NCI-H1694 (cell line): ENCODE results near the gene SDK2.

Experiments used
- DNase-seq: peaks from one replicate; lab custom pipeline; 2025; lab: John Stamatoyannopoulos, UW

SDK2 gene

DNA sequence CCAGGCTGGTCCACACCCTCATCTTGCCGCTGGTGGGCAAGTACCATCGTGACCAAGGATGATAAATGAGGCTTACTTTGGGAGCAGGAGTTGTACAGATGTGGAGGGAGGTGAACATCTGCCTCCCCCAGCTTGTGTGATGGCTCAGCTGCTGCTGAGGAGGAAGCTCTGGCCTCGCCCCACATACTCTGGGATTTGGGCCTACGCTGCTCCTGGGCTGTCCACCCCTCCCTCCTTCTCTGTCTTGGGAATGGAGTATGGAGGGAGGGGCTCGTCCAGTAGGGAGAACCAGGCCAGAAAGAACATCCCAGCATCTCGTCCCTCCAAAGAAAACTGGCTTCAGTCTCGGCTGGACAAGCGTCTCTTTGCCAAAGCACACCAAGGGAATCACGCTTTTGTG is 197.6 kb downstream of the SDK2 start:
- DNase-seq = no peak

DNA sequence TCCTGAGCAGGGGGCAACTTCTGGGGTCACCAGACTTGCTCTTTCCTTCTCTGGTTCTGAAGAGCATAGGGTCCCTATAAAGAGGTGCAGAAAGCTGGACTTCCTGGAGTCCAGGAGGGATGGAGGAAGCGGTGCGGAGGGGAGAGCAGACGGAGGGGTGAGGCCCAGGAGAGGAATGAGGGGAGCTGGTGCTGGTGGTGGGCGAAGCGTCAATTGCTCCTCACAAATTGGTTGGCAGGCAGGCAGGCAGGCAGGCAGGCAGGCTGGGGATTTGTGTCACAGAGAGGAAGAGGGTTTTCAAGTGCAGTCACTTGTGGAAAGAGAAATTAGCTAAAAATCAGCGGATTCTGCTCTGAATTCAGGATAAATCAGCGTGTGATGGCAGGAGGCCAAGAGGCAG is 198.8 kb downstream of the SDK2 start:
- no peak for DNase-seq

DNA sequence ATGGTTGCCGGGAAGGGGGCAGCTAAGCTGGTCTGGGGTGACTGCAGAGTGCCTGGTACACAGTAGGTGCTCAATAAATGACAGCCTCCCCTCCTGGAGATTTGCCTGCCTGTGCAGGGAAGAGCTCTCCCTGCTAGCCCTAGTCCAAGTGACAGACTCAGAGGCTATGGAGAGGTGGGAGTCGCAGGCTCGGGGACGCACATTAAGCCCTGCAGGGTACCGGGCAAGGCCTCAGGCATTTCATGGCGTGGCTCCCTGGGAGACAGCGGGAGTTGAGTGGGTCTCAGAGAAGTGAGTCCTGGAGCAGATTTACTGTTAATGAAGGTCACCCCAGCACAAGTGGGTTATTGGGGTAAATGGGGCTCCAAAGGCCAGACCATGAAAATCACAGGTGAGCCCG is 200.2 kb downstream of the SDK2 start:
- no peak for DNase-seq

DNA sequence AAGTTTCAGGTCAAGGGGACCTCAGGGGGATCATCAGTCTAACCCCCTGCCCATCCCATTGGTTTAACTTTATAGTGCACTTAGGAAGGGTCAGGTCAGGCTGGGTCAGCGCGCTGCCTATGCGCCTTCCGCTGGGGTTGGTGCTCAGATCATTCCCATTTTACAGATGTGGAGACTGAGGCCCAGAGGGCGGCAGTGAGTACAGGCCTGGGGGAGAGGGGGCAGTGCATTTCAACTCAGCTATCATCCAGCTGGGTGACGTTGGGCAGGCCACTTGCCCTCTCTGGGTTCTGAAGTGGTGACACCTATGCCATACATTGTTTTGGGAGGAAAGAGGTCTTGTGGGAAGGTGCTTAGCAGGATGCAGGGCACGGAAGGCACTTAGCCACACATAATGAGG is 204.6 kb downstream of the SDK2 start:
- no peak for DNase-seq

DNA sequence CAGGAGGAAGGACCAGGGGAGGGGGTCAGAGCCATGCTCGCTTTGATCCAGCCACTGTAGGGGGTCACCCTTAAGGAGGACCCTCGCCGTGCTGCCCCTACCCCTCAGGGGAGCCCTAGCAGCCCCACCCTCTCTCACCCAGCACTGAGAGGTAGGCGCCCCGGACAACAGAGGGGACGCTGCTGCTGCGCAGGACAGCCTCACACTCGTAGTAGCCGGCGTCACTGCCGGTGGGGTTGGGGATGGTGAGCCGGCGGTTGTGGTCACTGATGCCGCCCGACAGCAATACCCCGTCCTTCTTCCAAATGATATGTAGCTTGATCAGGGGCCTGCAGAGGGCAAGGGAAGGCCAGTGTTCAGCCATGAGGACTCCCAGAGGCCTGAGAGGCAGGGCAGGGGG is 206.4 kb downstream of the SDK2 start:
- no peak for DNase-seq

DNA sequence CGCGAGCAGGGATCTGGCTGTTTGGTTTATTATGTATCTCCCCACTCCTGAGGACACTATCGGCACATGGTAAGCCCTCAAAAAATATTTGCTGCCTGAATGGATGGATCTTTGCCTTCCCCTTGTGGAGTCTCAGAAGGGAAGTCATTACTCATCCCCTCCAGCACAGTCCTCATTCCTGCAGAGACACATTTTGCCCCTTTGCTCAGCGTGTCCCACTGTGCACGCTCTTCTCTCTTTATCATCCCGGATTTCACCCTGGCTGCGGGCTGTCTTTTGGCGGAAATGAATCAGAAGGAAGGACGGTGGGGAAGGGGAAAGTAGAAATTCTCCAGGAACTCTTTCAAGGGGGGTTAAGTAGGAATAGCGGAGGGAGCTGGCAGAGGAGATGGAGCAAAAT is 207.3 kb downstream of the SDK2 start:
- DNase-seq = no peak

DNA sequence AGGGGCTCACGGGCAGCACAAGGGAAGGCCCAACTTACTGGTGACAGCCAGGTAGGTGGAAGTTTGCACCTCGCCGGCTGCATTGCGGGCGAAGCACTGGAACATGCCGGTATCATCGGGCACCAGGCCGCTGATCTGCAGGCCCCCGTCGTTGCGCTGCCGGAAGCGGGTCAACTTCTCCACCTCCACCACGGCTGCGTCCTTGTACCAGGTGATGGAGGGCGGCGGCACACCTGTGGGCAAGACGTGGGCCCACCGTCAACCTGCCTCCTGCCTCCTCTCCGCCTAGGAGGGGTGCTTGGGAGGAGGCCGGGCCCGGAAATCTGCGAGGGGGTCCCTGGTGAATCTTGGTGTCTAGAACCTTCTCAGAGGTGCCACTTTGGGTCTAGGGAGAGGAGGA is 208.8 kb downstream of the SDK2 start:
- no peak for DNase-seq

DNA sequence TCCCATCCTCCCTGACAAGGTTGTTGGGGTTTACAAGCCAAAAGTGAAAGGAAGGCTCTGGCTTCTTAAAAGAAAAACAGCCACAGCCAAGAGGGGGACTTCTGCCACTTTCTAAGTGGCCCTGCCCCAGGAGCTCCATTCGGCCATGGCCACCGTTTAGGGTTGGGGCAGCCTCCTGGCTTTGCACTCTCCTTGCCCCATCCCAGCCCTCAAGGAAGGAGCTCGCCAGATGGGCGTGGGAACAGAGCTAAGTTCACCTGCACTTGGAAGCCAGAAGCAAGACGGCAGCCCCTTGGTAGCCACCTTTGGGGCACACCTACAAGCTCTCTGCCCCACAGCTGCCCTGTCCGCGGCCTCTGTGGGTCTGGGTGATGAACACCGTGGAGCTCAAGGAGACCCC is 210.1 kb downstream of the SDK2 start:
- no peak for DNase-seq

DNA sequence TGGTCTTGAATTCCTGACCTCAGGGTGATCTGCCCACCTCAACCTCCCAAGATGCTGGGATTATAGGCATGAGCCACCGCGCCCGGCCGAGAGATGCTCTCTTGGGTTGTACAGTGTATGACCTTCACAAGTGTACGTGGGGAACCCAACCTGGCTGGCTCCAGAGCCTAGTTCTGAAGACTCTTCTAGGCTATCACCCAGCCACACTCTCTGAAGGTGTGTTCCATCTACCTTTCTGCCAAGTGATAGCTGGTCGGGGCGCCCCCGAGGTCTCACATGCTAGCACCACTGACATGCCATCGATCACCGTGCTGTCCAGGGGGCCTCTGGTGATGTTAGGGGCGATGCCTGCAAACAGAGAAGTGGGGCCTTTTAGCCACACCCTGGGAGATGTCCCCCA is 210.7 kb downstream of the SDK2 start:
- DNase-seq = no peak

DNA sequence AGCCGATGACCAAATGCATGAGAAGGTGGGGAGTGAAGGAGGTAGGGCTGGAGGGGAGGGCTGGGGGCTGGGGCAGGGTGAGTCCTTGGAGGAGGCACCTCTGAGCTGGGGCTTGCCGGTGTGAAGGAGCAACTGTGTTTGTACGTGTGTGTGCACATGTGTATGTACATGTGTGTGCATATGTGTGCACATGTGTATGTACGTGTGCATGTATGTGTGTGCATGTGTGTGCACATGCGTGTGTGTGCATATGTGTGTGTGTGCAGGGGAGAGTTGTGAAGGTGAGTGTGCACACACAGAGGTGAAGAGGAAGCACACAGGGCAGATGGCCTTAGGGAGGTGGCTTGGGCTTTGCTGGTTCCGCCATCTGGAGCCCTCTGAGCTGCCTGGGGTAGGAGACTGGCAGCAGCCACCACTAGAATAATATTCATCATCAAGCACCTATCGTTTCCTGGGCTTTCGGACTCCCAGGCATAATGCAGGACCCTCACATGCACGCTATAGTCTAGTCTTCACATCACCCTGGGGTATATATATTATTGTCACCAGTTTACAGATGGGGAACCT is 211.5 kb downstream of the SDK2 start:
- DNase-seq = peak; percentile 65

DNA sequence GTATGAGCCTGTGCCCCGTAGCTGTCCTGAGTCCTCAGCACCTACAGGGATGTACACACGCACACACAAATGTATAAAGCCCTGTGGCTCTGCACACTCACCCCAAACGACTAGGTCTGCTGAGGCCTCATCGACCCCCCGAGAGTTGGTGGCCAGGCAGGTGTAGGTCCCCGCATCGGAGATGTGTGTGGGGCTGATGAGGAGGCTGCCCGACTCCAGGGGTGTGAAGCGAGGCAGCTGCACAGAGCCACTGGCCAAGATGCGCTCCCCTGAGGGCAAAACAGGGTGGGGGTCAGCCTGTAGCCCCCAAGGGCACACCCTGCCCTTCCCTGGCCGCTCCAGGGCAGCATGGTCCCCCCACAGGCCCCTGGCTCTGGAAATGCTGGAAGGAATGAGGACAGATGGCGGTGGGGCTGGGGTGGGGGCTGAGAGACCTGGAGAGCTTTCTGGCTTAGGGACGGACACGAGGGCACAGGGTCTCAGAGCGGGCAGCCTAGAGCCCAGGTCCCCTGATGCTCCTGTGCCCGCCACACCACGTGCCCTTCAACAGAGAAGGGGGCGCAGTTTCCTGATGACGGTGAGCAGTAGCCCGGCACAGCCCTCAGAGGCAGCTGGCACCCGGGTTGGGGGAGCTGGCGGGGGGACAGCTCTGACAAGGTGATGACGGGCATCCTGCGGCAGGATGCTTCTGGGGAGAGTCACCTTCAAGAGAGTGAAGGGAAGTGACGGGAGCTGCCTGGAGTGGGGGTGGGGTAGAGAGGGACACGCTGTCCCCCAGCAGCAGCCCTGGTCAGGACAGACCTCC is 212.6 kb downstream of the SDK2 start:
- DNase-seq = peak; percentile 34

DNA sequence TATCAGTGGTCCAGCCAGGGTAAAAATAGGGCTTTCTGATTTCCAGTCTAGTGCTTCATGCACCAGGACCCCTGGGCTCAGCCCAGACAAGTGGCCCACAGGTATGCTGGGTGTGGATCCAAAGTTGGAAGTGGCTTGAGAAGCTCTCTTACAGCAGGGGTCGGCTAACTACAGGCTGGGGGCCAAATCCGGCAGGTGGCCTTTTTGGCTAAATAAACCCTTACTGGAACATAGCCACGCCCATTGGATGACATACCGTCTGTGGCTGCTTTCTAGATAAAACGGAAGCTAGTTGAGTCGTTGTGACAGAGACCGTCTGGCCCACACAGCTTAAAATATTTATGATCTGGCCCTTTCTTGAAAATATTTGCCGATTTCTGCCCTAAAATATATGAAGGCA is 213.4 kb downstream of the SDK2 start:
- peak; percentile 60 for DNase-seq

DNA sequence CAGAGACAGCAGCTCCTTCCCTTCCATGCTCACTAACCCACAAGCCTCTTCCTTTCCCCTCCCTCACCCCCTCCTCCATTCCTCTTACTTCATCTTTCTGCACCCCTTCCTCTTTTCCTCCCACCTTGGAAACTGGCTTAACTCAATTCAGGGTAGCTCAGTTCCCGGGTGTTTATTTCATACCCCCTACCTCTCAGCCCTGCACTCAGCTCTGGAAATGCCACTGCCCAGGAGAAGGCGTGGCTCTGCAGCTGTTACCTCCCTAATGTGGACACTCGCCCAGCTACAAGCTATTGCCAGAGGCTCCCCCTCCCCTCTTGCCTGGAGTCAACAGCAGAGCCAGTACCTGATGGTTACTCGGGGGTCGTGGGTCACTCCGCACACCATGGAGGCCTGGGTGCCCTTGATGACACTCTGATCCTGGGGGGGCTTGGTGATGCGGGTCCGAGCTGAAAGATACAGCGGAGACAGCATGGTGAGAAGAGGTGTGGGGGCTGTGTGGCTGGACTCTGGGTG is 214.0 kb downstream of the SDK2 start:
- DNase-seq = no peak

DNA sequence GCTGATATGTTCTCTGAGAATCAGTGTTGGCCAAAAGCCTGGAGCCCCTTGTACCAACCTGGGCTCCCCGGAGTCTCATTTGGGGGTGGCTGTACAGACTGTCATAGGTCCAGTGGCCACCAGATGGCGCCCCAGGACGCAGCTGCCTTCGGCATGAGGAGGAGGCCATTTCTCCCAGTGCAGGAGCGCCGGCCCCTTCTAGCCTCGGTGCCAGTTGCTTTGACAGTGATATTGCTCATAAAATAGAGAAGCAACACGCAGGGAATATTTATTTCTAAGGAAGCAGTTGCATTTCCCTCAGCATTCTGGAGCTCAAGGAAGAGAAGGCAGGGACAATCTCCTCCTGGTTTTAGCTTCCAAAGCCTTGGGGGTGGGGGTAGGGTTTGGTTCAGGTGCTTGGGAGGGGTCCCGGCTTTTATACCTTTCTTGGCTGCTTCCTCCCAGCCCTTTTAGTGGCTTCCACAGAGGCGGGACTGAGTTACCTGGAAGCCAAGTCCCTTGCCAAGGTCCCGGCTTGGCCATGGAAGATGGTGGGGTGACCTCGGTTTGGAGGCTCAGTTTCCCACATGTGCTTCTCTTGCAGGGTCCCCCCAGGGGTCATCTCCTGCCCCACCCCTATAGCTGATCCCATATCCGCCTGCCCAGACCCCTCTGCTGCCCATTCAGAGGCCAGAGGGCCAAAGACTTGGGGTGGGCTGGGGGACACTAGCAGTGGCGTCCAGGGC is 214.6 kb downstream of the SDK2 start:
- DNase-seq = peak; percentile 89

DNA sequence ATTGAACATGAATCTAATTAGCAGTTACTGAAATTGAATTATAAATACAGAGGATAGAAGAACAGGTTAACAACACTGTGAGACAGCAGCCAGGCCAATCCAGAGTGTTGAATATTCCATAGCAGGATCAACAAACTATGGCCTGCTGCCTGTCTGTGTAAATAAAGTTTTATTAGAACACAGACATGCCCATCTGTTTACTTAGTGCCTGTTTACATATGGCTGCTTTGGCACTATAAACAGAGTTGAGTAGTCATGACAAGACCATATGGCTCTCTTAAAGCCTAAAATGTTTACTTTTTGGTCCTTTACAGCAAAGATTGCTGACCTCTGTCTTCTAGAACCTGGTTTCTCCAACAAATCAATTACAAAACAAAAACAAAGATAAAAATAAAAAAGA is 217.0 kb downstream of the SDK2 start:
- peak; percentile 83 for DNase-seq

DNA sequence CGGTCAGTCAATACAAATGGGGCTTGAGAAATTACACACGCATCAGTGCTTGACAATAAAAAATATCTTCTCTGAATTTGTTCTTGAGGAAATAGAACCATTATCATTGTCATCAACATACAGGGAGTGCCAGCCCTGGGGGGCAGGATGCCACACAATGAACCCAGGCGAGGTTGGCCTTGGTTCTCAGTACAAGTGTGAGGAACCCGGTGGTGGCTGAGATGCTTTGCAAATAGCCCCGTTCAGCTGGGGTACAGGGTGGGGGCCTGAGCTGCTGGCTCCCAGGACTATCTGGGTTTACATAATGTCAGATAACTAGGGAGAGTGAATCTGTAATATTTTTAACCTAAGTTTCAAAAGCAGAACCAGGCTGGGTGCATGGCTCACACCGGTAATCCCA is 219.7 kb downstream of the SDK2 start:
- DNase-seq = no peak

DNA sequence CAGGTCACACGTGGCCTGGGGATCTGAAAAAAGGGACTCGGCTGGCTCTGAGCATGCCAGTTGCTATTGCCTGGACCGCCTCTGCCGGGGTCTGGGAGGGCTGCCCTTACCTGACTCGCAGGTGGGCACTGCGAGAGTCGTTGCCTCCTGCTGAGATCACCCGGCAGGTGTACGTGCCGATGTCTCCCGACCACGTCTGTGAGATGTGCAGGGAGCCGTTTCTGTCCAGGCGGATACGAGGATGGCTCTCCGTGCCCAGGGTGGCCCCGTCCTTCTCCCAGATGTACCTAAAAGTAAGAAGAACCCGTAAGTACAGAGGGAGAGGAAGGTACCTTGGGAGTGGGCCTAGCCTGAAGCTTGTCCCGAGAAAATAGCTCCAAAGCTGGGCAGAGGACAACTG is 220.4 kb downstream of the SDK2 start:
- no peak for DNase-seq

DNA sequence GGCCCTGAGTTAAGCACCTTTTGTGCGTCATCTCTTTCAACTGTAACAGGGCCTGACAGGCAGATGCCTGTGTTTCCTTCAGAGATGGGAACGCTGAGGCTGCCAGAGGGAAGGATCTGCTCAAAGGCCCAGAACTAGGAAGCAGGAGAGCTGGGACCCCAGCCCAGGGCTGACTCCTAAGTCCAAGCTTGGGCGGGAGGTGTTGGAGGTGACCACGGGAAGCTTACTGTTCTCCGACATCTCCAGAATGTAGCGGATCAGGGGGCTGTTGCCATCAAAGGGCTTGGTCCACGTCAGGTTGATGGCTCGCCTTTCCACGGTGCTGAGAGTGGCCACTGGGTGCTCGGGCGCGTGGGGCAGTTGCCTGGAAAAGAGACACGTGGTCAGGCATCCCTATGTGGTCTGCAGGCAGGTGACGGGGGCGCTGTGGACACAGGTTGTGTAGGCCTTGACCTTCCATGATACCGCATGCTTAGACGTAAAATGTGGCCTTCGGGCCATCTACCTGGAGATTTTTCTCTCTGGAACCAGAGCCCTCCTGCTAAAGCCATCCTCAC is 221.0 kb downstream of the SDK2 start:
- DNase-seq = no peak

DNA sequence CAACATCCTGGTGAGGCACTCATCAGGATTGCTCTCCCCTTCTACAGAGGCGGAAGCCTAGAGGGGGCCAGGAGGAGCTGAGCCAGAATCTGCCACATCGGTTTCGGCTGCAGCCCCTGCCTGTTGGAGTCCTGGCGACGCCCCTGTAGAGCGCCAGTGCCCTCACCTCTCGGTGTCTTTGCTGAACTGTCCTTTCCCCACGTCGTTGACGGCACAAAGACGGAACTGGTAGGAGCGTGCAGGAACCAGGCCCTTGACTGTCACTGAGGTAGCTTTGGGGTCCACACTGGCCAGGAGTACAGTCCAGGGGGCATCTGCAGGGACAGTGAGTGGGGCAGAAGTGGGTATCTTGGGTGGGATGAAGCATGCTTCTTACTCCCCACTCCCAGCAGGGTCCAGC is 222.1 kb downstream of the SDK2 start:
- no peak for DNase-seq

DNA sequence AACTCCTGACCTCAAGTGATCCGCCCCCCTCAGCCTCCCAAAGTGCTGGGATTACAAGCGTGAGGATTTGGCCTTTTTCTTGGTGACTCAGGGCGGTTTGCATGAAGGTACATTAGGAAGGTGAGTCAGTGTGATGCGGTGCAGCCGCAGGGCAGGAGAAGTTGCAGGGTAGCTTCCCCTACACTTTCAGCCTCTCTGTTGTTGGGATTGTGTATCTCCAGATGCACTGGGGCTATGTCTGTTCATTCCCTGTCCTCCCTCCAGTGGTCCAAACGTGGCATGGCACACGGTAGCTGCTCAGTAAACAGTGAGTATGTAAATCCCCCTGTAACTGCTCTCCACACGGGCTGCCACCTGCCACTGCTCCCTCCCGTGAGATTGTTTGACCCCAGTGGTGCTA is 223.3 kb downstream of the SDK2 start:
- peak; percentile 5 for DNase-seq

DNA sequence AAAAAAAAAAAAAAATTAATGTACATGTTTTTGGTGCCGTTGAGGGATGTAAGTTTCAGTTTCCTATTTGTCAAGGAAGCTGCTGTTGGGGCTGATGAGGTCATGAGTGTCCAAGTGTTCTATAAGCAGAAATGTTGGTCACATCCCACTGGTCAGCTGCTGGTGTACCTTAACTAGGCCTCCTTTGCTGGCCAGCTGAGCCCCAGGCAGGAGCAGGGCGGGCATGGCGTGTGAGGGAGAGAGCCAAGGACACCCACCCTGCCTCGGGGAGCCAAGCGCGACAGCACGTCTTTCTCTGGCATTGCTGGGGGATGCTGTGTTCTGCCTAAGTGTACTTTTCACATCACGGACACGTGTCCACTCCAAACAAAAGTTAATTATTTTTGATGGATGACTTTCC is 224.4 kb downstream of the SDK2 start:
- DNase-seq = no peak

DNA sequence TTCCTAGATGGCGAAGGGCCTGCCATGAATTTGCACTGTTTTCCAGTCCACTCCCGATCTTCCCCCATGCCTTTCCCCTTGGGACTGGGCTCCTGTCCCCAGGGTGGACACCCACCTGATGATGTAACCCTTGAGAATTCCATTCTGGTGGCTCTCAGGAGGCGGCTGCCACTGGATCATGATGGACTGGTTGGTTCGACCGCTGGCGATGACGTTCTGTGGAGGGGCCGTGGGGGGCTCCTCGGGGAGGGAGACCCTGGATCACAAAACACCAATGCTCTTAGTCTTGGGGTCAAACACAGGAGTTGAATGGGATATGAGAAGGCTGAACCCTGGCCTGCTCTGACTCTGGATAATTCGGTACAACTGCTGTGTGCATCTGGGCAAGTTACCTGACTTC is 225.2 kb downstream of the SDK2 start:
- no peak for DNase-seq

DNA sequence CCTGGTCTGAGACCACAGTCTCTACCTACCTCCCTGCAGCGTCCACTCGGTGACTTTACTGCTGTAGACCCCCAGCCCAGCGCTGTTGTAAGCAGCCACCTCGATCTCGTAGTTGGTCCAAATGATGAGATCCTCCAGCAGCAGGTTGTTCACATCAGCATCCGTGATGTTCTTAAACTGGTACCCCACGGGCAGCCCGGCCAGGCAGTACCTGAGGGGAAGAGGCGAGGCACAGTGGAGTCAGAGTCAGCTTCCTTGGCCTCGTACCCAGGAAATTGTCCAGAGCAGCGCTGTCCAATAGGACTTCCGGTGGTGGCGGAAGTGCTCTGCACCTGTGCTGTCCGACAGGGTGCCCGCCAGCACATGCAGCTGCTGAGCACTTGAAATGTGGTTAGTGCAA is 228.5 kb downstream of the SDK2 start:
- no peak for DNase-seq
